Measurements from ENCODE around the gene KNOP1.

The KNOP1 gene

GRCh38 chr16:19717741-19718623, at the start of gene KNOP1, which contains the start of gene IQCK:
Gene KNOP1 (minus strand): TSS chr16:19718227. CDS start chr16:19715035, 3,192 bp downstream.
Gene IQCK (plus strand): TSS chr16:19718271. CDS start chr16:19718307, 36 bp downstream.
- in situ Hi-C loops (cut with MboI; ENCODE audit: low sequenced_read_pairs): no loop called here

GRCh38 chr16:19767497-19767896, 49.5 kb upstream of the KNOP1 start:
- in situ Hi-C loops (cut with MboI; ENCODE audit: low sequenced_read_pairs): no loop called here

- in situ Hi-C loops (cut with MboI; ENCODE audit: low sequenced_read_pairs): no loop called here
Measured at GRCh38 chr16:19766988-19767387, 49.0 kb upstream of the KNOP1 start.

- in situ Hi-C loops (cut with MboI; ENCODE audit: low sequenced_read_pairs): no loop called here
Measured at GRCh38 chr16:19766554-19766884, 48.5 kb upstream of the KNOP1 start.

GRCh38 chr16:19765860-19766553, 48.0 kb upstream of the KNOP1 start:
- in situ Hi-C loops (cut with MboI; ENCODE audit: low sequenced_read_pairs): no loop called here

- in situ Hi-C loops (cut with MboI; ENCODE audit: low sequenced_read_pairs): no loop called here
Measured at GRCh38 chr16:19760356-19761060, 42.5 kb upstream of the KNOP1 start.

- in situ Hi-C loops (cut with MboI; ENCODE audit: low sequenced_read_pairs): no loop called here
Measured at GRCh38 chr16:19757762-19758595, 40.0 kb upstream of the KNOP1 start.

- in situ Hi-C loops (cut with MboI; ENCODE audit: low sequenced_read_pairs): no loop called here
Measured at GRCh38 chr16:19757026-19757425, 39.0 kb upstream of the KNOP1 start.

GRCh38 chr16:19755268-19755667, 37.2 kb upstream of the KNOP1 start:
- in situ Hi-C loops (cut with MboI; ENCODE audit: low sequenced_read_pairs): no loop called here

GRCh38 chr16:19754644-19755036, 36.6 kb upstream of the KNOP1 start:
- in situ Hi-C loops (cut with MboI; ENCODE audit: low sequenced_read_pairs): no loop called here

- in situ Hi-C loops (cut with MboI; ENCODE audit: low sequenced_read_pairs): no loop called here
Measured at GRCh38 chr16:19753815-19754643, 36.0 kb upstream of the KNOP1 start.

GRCh38 chr16:19751478-19752385, 33.7 kb upstream of the KNOP1 start:
- in situ Hi-C loops (cut with MboI; ENCODE audit: low sequenced_read_pairs): no loop called here

- in situ Hi-C loops (cut with MboI; ENCODE audit: low sequenced_read_pairs): no loop called here
Measured at GRCh38 chr16:19749571-19750080, 31.6 kb upstream of the KNOP1 start.

- in situ Hi-C loops (cut with MboI; ENCODE audit: low sequenced_read_pairs): no loop called here
Measured at GRCh38 chr16:19748389-19749168, 30.6 kb upstream of the KNOP1 start.

GRCh38 chr16:19746561-19746960, 28.5 kb upstream of the KNOP1 start:
- in situ Hi-C loops (cut with MboI; ENCODE audit: low sequenced_read_pairs): no loop called here

GRCh38 chr16:19745286-19746010, 27.4 kb upstream of the KNOP1 start:
- in situ Hi-C loops (cut with MboI; ENCODE audit: low sequenced_read_pairs): no loop called here

- in situ Hi-C loops (cut with MboI; ENCODE audit: low sequenced_read_pairs): no loop called here
Measured at GRCh38 chr16:19744670-19745069, 26.6 kb upstream of the KNOP1 start.

All from HL-60/S4 treated with phorbol 12-myristate 13-acetate at 8.2 ng/mL for 4 days and 3 days (cell line).